ENCODE measurements around the gene DSCAM.

The DSCAM gene

DNA sequence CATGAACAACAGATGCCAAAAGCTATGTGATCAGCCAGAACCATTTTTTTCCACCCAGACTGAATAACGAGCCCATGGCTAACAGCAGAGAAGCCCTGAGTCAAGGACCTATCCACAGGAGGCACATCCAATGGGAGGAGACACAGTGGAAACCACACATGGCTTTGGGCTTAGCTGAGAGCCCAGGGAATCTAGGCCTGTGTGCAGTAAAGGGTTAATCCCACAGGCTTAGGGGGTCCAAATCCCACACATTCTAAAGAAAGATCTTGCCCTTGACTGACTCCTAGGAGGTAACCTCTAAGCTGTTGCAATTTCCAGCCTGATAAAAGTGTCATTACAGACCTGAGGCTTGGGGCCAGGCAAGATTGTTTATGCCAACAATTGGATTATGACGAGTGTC lies 194.5 kb downstream of the DSCAM start:
- DNase-seq (ENCODE audit: low spot score): no peak

- no peak for DNase-seq (ENCODE audit: low spot score)
Observed at GRCh38 chr21:40647706-40648105, 199.3 kb downstream of the DSCAM start.

DNA sequence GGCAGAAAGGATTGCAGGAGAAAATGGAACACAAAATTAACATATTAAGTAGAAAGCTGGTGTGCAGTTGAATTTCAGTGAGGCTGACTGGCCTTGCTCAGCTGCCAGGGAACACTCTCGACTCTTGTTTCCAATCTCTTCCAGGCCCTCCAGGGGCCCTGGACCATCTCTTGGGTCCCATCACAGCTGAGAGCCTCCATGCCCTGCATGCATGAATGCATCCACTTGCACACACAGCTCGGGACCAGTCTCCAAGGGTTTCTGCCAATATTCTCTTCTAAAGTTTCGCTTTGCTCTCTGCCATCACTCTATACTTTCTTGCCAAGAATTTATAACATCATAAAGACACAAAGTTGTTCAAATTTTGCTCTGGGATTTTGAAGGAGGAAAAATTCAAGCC lies 200.3 kb downstream of the DSCAM start:
- DNase-seq (ENCODE audit: low spot score): no peak

DNA sequence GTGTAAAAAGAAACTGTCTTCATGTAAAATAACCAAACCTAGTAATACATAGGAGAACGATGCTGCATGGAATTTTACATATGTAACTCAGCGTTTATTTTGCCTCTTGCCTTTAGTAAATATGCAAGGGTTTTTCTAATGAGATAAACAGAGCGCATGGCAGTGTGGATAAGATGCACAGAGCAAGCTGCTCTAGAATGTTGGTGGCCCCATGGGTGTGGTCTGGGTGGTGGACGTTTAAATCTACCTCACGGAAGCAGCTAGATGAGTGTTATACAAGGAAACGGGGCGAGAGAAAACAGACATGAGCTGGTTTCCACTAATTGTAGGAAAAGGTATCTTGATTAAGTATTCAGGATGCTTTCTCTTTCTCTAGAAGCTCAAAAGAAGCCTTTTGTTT lies 205.9 kb downstream of the DSCAM start:
- no peak for DNase-seq (ENCODE audit: low spot score)

- DNase-seq (ENCODE audit: low spot score): no peak
Observed at GRCh38 chr21:40640266-40640789, 206.6 kb downstream of the DSCAM start.

DNA sequence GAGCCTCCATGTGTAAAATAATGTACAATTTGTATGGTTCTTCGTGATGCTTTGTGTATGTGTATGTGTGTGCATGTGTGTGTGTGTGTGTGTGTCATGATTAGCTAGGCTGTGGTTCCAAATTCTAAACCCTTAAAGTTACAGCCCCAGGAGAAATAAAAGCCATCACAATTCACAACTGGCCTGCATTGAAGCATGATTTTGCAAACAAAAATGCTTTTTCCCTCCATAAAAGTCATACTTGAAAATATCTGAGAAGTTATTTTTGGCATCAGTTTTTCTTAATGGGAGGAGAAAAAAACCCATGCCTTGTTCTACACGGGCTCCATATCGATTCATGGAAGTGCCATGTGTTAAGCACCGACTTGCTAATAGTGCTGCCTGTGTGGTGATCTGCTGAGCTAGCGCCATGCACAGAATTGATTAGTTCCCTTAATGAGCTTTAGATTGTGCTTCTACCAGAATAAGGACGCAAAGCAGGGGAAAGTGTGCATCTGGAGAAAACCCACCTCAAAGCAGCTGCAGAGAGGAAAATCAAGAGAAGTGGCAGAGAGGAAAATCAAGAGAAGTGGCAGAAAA lies 207.3 kb downstream of the DSCAM start:
- DNase-seq (ENCODE audit: low spot score): no peak

- no peak for DNase-seq (ENCODE audit: low spot score)
Observed at GRCh38 chr21:40638466-40639251, 208.3 kb downstream of the DSCAM start.

DNA sequence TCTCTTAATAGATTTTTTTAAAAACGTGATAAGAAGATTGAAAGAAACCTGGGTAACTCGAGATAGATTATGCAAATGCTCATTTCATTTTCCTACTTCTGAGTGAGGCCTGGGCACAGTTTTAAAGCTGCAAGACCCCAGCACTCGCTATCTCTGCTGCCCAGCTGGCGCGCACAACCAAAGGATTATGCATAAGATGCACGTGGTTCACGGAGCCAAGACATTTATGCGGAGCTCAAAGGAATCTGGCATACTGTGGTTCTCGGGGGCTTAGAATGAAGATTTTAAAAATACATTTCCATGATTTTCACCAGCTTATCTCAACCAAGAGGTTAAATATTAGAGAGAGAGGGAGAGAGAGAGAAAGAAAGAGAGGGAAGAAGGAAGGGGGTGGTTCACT lies 210.9 kb downstream of the DSCAM start:
- DNase-seq (ENCODE audit: low spot score): no peak

GRCh38 chr21:40635391-40635790 lies 211.6 kb downstream of the DSCAM start:
- no peak for DNase-seq (ENCODE audit: low spot score)

DNA sequence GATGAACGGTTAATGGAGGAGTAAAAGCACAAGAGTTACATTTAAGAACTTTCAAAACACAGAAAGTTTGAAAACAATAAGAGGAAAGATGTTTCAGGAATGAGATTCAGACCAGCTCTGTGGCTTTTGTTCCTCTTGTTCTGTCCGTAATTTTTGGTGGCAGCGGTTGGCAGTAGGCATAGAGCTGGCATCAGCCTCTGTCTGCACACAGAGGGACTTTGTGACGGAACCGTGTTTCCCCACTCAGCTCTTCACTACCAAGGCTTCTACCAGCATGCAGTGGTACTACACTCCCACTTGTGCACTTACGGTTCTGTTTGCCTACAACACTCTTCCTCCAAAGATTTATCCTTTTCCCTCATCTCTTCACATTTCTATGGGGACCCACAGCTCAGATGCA lies 212.8 kb downstream of the DSCAM start:
- no peak for DNase-seq (ENCODE audit: low spot score)

GRCh38 chr21:40633048-40633447 lies 213.9 kb downstream of the DSCAM start:
- DNase-seq (ENCODE audit: low spot score): no peak

DNA sequence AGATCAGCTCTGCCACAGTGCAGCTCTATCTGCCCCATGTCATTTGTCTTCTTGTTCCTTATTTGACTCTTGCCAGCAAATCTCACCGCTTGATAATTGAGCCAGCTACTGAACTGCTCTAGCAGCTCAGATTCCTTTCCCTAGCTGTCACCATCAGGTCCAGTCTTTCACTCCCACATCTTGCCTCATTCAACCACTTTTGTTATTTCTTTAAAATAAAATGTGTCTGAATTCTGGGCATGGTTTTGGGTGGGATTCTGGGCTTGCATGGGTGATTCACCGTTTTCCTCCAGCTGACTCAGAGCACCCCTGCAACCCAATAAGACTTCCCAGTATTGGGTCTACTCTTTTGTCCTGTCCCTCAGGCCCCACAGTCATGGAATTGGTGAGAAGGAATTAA lies 215.7 kb downstream of the DSCAM start:
- DNase-seq (ENCODE audit: low spot score): no peak

DNA sequence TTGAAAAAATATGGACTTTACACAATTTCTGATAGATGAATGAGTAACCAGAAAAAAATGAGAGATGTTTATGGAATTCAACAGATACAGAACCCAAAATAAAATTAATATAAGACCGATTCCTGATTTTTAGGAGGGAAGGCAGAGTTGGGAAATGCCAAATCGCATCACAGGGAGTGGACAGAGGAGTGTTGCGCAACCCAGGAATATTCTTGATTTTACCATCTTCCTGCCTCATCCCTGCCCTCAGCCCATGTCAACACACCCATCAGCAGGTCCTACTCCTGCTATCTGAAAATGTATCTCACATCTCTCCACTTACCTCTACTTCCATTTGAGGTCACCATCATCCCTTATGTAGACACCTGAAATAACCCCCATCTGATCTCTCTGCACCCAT lies 221.0 kb downstream of the DSCAM start:
- DNase-seq (ENCODE audit: low spot score): no peak

- no peak for DNase-seq (ENCODE audit: low spot score)
Observed at GRCh38 chr21:40623528-40623927, 223.4 kb downstream of the DSCAM start.

GRCh38 chr21:40622531-40622930 lies 224.4 kb downstream of the DSCAM start:
- peak; percentile 14 for DNase-seq (ENCODE audit: low spot score)

DNA sequence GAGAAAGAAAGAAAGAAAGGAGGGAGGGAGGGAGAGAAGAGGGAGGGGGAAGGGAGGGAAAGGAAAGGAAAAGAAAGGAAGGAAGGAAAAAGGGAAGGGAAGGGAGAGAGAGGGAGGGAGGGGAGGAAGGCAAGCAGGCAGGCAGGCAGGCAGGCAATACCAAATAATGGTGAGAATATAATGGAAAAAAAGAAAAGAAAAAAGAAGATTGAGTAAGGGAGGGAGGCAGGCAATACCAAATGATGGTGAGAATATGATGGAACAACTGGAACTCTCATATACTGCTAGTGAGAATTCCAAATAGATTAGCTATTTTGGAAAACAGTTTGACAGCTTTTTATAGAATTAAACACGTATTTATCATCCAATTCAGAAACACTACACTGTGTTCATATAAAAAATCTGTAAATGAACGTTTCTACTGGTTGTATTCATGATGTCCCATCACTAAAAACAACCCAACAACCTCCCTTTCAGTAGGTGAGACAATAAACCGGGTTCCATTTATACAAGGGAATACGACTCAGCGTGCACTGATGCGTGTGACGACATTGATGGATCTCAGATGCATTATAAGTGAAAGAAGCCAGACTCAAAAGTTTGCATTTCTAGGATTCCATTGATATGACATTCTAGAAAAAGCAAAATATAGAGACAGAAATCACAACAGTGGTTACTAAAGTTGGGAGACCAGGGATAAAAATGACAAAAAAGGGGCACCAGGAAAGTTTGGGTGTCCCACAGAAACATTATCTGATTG lies 226.4 kb downstream of the DSCAM start:
- DNase-seq (ENCODE audit: low spot score): no peak

DNA sequence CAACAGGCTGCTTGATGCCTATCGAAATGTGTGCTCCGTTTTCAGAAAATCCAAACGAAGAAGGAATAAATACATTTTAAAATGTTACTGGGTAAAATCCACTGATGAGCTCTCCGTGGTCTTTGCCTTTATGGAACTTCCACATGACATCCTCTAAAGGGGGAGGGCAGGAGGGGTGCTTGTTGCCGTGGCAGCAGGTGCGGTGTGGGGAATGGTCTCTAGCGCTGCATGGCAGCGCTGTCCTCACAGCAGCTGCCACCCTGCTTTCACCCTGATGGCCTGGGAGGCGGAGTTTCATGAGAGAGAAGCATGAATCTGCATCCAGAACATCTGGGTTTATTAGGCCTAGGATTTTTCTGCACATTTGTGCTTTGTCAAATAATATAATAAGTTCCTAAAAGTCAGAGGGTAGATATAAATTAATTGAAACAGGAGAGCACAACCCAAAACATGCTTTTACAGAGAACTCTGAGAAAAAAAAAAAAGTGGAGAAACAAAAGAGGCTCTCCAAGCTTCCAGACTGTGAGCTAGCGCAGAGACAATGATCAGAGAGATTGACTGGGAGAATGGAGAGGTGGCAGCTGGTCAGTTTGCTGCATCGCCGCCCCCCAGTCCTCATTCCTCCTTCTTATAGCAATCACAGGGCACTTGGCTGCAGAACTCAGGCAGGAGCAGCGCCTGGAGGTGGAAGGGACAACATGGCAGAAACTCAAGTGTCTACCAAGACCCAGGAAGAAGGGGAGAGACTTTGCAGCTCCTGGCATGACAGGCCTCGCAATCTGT lies 228.6 kb downstream of the DSCAM start:
- peak; percentile 24 for DNase-seq (ENCODE audit: low spot score)

GRCh38 chr21:40616377-40616704 lies 230.6 kb downstream of the DSCAM start:
- no peak for DNase-seq (ENCODE audit: low spot score)

GRCh38 chr21:40615505-40616376 lies 231.2 kb downstream of the DSCAM start:
- no peak for DNase-seq (ENCODE audit: low spot score)

DNA sequence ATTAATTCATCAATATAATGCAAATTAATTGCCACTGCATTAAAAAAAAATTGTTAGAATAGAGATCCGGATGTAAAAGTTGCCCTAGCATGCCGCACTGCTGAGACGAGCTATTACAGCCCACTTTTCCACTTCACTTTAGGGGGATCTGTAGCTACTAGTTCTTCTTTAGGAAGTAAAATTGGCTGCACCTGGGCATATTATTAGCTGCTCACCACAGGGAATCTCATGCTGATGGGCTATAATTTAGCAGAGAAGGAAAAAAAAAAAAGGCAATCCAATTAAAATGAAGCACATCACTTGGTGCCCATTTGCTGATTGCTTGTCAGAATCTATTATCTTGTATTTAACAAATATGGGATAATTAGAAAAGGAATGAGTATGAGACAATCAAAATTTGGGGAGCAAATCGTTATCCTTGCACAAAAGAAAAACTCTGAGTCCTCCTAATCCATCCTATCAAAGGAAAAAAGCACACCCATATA lies 233.4 kb downstream of the DSCAM start:
- DNase-seq (ENCODE audit: low spot score): no peak

DNA sequence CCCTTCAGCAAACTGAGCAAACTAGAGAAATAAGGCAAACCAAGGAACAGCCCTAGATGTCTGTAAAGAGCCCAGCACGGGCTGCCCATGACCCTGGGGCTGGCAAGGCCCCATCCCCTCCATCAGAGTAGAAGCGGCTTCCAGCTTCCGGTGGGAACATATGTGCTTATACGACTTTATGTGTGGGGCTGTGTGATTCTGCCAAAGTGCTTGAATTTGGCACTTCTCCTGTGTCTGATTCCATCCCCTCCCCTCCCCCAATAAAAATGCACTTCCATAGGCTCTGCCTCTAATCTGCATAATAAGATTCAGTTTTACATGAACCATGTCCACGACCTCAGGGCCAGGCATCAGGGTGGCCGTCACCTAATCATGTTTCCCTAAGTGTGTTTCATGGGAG lies 236.6 kb downstream of the DSCAM start:
- no peak for DNase-seq (ENCODE audit: low spot score)

Measured in iPS-NIHi11 (cell line).